SU-DHL-6 (cell line): ENCODE measurements around the gene HOXC5.

ENCODE experiments used
- CTCF ChIP-seq: fragments of 200-600 bp; sonication (generic); IDR thresholded peaks from one replicate; pipeline ENCODE4 v1.5.1; 2017; ENCODE audit warnings: antibody characterized with exemption, mild to moderate bottlenecking, low read length, moderate library complexity; ENCODE audit not compliant: insufficient read depth, poor library complexity, severe bottlenecking
- EZH2phosphoT487 ChIP-seq: fragments of 200-600 bp; sonication (generic), shearing (Covaris generic); conservative IDR thresholded peaks from 2 replicates; pipeline ENCODE4 v1.6.1; 2018; ENCODE audit warnings: mild to moderate bottlenecking, antibody characterized with exemption, low read length, moderate library complexity, mixed read lengths

- TF ChIP-seq CTCF (no peak), EZH2phosphoT487 (no peak)
These were observed 15.1 kb downstream of the HOXC5 start for GRCh38 chr12:54047964-54048303.
